Cardiac fibroblast (primary cell): ENCODE measurements around the gene AGBL4.

Experiments
- DNase-seq, 2 donors: peaks; one replicate each; pipeline versions ENCODE4 v3.0.0 to v3.0.0-alpha.2; 2010; ENCODE audit warnings: low read depth in 2 of 2
- H3K4me3 ChIP-seq, 2 donors: replicated peaks in 1 of 2; 1 replicate in 1 of 2; 2 replicates in 1 of 2; pipeline ENCODE4 v1.5.1; 2011; ENCODE audit warnings: low read depth in 2 of 2, low read length in 2 of 2, mild to moderate bottlenecking in 2 of 2, moderate library complexity in 1 of 2
- CTCF ChIP-seq: IDR thresholded peaks from one replicate; pipeline ENCODE4 v1.5.1; 2011; ENCODE audit warnings: low read depth, mild to moderate bottlenecking, low read length, inconsistent platforms

AGBL4 gene

GRCh38 chr1:48619539-48619938 lies 1404.2 kb downstream of the AGBL4 start:
- DNase-seq: no peak
- no peak for TF ChIP-seq CTCF

GRCh38 chr1:48617252-48617651 lies 1406.5 kb downstream of the AGBL4 start:
- no peak for TF ChIP-seq CTCF
- no peak overlapping the region for H3K4me3 ChIP-seq
- DNase-seq: peak in 1 of 2 donors; percentile 39

More at GRCh38 chr1:48619539-48619938, 1404.2 kb downstream of the AGBL4 start:
- no peak overlapping the region for H3K4me3 ChIP-seq

GRCh38 chr1:48616710-48617109 lies 1407.0 kb downstream of the AGBL4 start:
- no peak overlapping the region for H3K4me3 ChIP-seq
- DNase-seq: no peak

GRCh38 chr1:48611841-48612240 lies 1411.9 kb downstream of the AGBL4 start:
- TF ChIP-seq CTCF: no peak
- no peak overlapping the region for H3K4me3 ChIP-seq
- DNase-seq: no peak

More at GRCh38 chr1:48616710-48617109, 1407.0 kb downstream of the AGBL4 start:
- no peak for TF ChIP-seq CTCF

- TF ChIP-seq CTCF: no peak
- DNase-seq: no peak
These were observed 1412.9 kb downstream of the AGBL4 start for GRCh38 chr1:48610628-48611542.

GRCh38 chr1:48608882-48609281 lies 1414.9 kb downstream of the AGBL4 start:
- no peak for TF ChIP-seq CTCF
- DNase-seq: no peak
- H3K4me3 ChIP-seq: no peak overlapping the region

More at GRCh38 chr1:48610628-48611542, 1412.9 kb downstream of the AGBL4 start:
- H3K4me3 ChIP-seq: no peak overlapping the region
